GM12878 (cell line): Measurements from ENCODE around the gene IER3.

Experiments used
- BCL3 ChIP-seq: IDR thresholded peaks from 2 replicates; pipeline ENCODE4 v1.6.1; 2011; ENCODE audit warnings: borderline replicate concordance, low read depth, mild to moderate bottlenecking, moderate library complexity, low read length; ENCODE audit not compliant: insufficient read depth, poor library complexity, severe bottlenecking
- CTCF ChIP-seq, 3 experiments: IDR thresholded peaks in 2 of 3; conservative IDR thresholded peaks in 1 of 3; 2 replicates each; pipeline ENCODE4 v1.5.1; 2011; ENCODE audit warnings: low read depth in 3 of 3, low read length in 3 of 3, mild to moderate bottlenecking in 3 of 3, control low read depth in 2 of 3, moderate library complexity in 2 of 3, inconsistent platforms in 1 of 3, mixed read lengths in 1 of 3; ENCODE audit not compliant: control insufficient read depth in 2 of 3, insufficient read depth in 1 of 3; ENCODE audit errors: extremely low read depth in 1 of 3
- E2F4 ChIP-seq: IDR thresholded peaks from 2 replicates; pipeline ENCODE4 v1.6.1; 2012; ENCODE audit warnings: low read depth, low read length, improper control_type of control experiment
- FOS ChIP-seq: IDR thresholded peaks from 3 replicates; pipeline ENCODE4 v1.6.1; 2011; ENCODE audit warnings: borderline replicate concordance; ENCODE audit not compliant: insufficient read length; ENCODE audit errors: extremely low read depth
- RELA ChIP-seq: fragments of 450-650 bp; IDR thresholded peaks from 2 replicates; pipeline ENCODE4 v1.8.0; 2014; ENCODE audit warnings: borderline replicate concordance; ENCODE audit not compliant: partially characterized antibody
- SMC3 ChIP-seq: IDR thresholded peaks from 2 replicates; pipeline ENCODE4 v1.6.1; 2011; ENCODE audit warnings: low read length, improper control_type of control experiment, borderline replicate concordance

GRCh38 chr6:30769088-30769852, 24.9 kb upstream of the IER3 start:
- no peak for TF ChIP-seq CTCF (IDR thresholded peaks at IDR 0.05 in 2 of 3, conservative IDR thresholded peaks at IDR 0.05 in 1 of 3; ENCODE audit: control insufficient read depth in 2 of 3, extremely low read depth in 1 of 3, insufficient read depth in 1 of 3, low read depth in 3 of 3, low read length in 3 of 3)
- TF ChIP-seq E2F4: no peak
- TF ChIP-seq BCL3: no peak
- no peak for TF ChIP-seq SMC3
- no peak for TF ChIP-seq RELA
- TF ChIP-seq FOS: no peak
